ENCODE measurements around the gene SCAI.

DNA sequence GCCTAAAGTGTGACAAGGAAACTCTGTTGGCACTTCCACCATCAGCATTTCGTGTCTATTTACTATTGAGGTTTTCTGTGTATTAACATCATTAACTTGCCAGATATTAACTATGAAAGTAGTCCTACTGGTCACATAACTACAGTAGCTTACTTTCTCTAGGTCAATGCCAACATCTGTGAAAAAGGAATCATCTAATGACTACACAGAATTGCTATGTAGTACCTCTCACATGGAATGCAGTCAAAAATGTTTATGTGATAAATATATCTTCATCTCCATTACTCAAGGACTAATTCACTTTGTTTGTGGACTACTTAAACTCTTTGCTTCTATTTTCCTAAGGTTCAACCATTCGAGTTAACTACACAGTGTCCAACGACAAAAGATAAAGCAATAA, 2.1 kb downstream of the SCAI start:
- TF ChIP-seq EZH2 (IDR thresholded peaks at IDR 0.05), result no peak
- TF ChIP-seq FOXP2 (optimal IDR thresholded peaks at IDR 0.05; ENCODE audit: control extremely low read depth, extremely low read length, insufficient read depth), result no peak

All from SK-N-MC (cell line).